ENCODE measurements around the gene ROCK2.

The ROCK2 gene

DNA sequence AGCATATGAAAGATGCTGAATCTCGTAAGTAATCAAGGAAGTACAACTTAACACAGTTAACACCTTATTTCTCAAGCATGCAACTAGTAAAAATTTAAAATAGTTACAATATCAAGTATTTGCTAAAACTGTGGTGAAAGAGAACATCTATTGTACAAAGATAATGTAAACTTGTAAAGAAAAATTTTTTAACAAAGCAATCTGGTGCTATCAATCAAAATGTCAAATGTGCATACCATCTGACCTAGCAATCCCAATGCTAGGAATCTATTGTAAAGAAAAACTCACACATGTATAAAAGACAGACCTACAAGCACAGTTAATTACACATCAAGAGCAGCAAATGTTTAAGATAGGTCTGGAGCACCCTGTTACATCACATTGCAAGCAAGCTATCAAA is 99.1 kb downstream of the ROCK2 start:
- Mint-ChIP-seq H3K4me3 (no peak overlapping the region), H3K27ac (no peak overlapping the region), H3K4me1 (peaks cover 34% of the 10 kb centered on the region), H3K27me3 (ENCODE audit: low read depth, poor library complexity) (no peaks in the 10 kb centered on the region), H3K9me3 (no peaks in the 10 kb centered on the region), H3K36me3 (ENCODE audit: low read depth) (peaks cover 51% of the 10 kb centered on the region)
- no peak for DNase-seq
- TF ChIP-seq, protein P1, sequence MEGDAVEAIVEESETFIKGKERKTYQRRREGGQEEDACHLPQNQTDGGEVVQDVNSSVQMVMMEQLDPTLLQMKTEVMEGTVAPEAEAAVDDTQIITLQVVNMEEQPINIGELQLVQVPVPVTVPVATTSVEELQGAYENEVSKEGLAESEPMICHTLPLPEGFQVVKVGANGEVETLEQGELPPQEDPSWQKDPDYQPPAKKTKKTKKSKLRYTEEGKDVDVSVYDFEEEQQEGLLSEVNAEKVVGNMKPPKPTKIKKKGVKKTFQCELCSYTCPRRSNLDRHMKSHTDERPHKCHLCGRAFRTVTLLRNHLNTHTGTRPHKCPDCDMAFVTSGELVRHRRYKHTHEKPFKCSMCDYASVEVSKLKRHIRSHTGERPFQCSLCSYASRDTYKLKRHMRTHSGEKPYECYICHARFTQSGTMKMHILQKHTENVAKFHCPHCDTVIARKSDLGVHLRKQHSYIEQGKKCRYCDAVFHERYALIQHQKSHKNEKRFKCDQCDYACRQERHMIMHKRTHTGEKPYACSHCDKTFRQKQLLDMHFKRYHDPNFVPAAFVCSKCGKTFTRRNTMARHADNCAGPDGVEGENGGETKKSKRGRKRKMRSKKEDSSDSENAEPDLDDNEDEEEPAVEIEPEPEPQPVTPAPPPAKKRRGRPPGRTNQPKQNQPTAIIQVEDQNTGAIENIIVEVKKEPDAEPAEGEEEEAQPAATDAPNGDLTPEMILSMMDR (IDR thresholded peaks at IDR 0.05), result no peak

GRCh38 chr2:11244091-11244826 is 100.2 kb downstream of the ROCK2 start:
- Mint-ChIP-seq H3K9me3 (no peaks in the 10 kb centered on the region), H3K36me3 (ENCODE audit: low read depth) (peaks cover 56% of the 10 kb centered on the region), H3K4me3 (no peak overlapping the region), H3K27ac (no peak overlapping the region), H3K4me1 (peaks cover 34% of the 10 kb centered on the region), H3K27me3 (ENCODE audit: low read depth, poor library complexity) (no peaks in the 10 kb centered on the region)
- no peak for DNase-seq
- TF ChIP-seq, protein P1 (IDR thresholded peaks at IDR 0.05), result no peak

GRCh38 chr2:11243512-11243911 is 100.9 kb downstream of the ROCK2 start:
- Mint-ChIP-seq H3K4me3 (no peak overlapping the region), H3K27ac (no peak overlapping the region), H3K4me1 (peaks cover 34% of the 10 kb centered on the region), H3K36me3 (ENCODE audit: low read depth) (peaks cover 59% of the 10 kb centered on the region), H3K27me3 (ENCODE audit: low read depth, poor library complexity) (no peaks in the 10 kb centered on the region), H3K9me3 (no peaks in the 10 kb centered on the region)
- no peak for DNase-seq
- TF ChIP-seq, protein P1 (IDR thresholded peaks at IDR 0.05), result no peak

DNA sequence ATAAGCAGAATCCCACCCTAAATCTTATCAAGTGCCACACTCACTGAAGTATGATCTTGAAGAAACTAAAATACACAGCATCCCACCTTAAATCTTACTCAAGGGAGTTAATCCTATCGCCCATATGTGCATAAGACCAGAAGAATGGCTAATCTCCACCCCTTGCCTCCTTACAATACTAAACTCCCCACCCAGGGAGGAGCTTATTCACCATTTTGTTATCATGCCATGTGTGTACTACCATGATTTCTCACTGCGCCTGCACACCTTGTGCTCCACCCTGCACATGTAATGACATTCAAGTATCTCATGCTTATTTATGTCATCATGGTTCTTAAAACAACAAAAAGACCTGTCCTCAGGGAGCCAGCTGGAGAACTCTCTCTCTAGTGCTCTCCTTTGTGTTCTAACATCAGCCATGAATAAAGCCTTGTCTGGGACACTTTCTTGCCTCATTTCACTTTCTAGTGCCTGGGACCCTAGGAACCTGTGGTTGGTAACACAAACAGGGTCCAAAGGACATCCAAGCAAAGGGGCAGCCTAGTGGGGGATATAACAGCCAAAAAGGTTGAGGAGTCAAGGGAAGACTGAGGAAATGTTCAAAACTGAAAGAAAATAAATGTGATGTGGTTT is 101.8 kb downstream of the ROCK2 start:
- no peaks in the 10 kb centered on the region for H3K9me3 Mint-ChIP-seq
- H3K27me3 Mint-ChIP-seq (ENCODE audit: low read depth, poor library complexity), result no peaks in the 10 kb centered on the region
- peak overlapping the region; percentile 29 for H3K27ac Mint-ChIP-seq
- H3K4me3 Mint-ChIP-seq, result no peak overlapping the region
- peaks cover 34% of the 10 kb centered on the region for H3K4me1 Mint-ChIP-seq
- TF ChIP-seq, protein P1 (IDR thresholded peaks at IDR 0.05), result no peak
- H3K36me3 Mint-ChIP-seq (ENCODE audit: low read depth), result peaks cover 61% of the 10 kb centered on the region
- no peak for DNase-seq

- DNase-seq, result no peak
- Mint-ChIP-seq H3K4me3 (no peak overlapping the region), H3K4me1 (peaks cover 34% of the 10 kb centered on the region), H3K27ac (peak overlapping the region; percentile 64), H3K36me3 (ENCODE audit: low read depth) (peaks cover 54% of the 10 kb centered on the region), H3K9me3 (no peaks in the 10 kb centered on the region), H3K27me3 (ENCODE audit: low read depth, poor library complexity) (no peaks in the 10 kb centered on the region)
- TF ChIP-seq, protein P1 (IDR thresholded peaks at IDR 0.05), result no peak
These were observed 102.8 kb downstream of the ROCK2 start for GRCh38 chr2:11241412-11242203.

Data from nephron progenitor cell (in vitro differentiated cells).